ENCODE data around the gene CRYBG3. TPM values are rescaled to one million over a fixed set of nuclear protein-coding genes. Genes with fewer than 3 reads are reported as not detected.

CRYBG3 gene
- total and polyA plus RNA-seq, 4 donors = 1.1 to 9.5 (median 2.5) TPM

DNA sequence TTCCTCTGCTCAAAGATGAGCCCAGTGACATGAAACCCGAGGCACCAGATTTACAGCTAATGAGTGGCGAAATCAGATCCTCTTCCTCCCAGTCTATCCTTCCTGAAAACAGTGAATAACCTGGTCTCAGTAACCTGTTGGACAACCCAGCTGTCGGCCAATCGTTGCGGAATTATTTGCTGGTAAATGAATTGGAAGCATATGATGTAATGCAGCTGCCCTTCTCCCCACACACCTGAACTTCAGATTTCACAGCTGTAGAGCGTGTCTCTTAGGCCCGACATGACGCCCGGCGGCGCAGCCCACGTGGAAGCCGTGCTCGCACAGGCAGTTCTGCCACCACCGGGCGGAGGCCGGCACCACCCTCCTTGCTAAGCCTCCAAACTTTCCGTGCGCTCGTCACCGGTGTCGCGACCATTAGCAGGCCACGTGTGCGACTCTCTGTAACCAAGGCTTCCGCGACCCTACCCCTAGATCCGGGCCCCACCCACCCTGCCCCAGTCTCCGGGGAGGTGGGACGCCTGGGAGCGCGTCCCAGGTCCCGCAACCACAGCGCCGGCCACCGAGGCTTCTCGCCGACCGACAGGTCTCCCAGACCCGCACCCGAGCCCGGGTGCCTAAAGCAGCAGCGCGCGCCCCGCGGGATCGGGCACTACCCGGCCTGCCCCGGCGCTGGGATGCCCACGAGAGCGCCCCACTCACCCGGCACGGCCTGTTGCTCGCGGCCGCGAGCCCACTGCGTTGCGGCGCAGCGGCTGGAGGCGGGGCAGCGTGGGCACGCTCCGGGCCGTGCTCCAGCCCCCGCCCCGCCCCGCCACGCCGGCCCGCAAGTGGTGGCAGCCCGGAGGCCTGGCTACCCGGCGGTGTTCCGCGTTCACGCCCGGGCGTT lies 150.1 kb downstream of the CRYBG3 start, which contains the start of gene RIOX2:
RIOX2 (minus strand) TSS at position 753 of the 889 bp plus-strand sequence. CDS start 4,838 bp downstream, outside the sequence.
- Histone ChIP-seq H3K4me1 (ENCODE audit: control insufficient read depth in 4 of 4, insufficient read depth in 4 of 4, low read length in 3 of 4) (peaks cover 0 to 20% (median 4%) of the 10 kb centered on the region in 4 donors), H3K36me3 (ENCODE audit: control insufficient read depth in 4 of 4, insufficient read depth in 3 of 4, low read depth in 1 of 4, low read length in 3 of 4) (peaks cover 0 to under 1% (median 0%) of the 10 kb centered on the region in 4 donors), H3K27ac (ENCODE audit: low read depth in 1 of 2, low read length in 2 of 2) (peak within 1 kb of the TSS; percentile 67 to 89), H3K27me3 (ENCODE audit: control insufficient read depth in 4 of 4, insufficient read depth in 4 of 4, low read length in 3 of 4) (no peaks in the 10 kb centered on the region), H3K9me3 (ENCODE audit: control insufficient read depth in 4 of 4, low read length in 3 of 4) (no peaks in the 10 kb centered on the region), H3K4me3 (ENCODE audit: low read depth in 1 of 3, low read length in 3 of 3) (peak within 1 kb of the TSS; percentile 70 to 93 (median 75)), H3K9ac (ENCODE audit: low read depth in 1 of 2, low read length in 2 of 2) (peak within 1 kb of the TSS; percentile 78 to 79)
- under 1% methylated on average over 82 of the region's 82 CpGs for WGBS
- peak; percentile 63 for DNase-seq (ENCODE audit: low spot score)
- TF ChIP-seq, protein P1, sequence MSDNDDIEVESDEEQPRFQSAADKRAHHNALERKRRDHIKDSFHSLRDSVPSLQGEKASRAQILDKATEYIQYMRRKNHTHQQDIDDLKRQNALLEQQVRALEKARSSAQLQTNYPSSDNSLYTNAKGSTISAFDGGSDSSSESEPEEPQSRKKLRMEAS (IDR thresholded peaks at IDR 0.05) = peak; percentile 83
- TF ChIP-seq, protein P2, sequence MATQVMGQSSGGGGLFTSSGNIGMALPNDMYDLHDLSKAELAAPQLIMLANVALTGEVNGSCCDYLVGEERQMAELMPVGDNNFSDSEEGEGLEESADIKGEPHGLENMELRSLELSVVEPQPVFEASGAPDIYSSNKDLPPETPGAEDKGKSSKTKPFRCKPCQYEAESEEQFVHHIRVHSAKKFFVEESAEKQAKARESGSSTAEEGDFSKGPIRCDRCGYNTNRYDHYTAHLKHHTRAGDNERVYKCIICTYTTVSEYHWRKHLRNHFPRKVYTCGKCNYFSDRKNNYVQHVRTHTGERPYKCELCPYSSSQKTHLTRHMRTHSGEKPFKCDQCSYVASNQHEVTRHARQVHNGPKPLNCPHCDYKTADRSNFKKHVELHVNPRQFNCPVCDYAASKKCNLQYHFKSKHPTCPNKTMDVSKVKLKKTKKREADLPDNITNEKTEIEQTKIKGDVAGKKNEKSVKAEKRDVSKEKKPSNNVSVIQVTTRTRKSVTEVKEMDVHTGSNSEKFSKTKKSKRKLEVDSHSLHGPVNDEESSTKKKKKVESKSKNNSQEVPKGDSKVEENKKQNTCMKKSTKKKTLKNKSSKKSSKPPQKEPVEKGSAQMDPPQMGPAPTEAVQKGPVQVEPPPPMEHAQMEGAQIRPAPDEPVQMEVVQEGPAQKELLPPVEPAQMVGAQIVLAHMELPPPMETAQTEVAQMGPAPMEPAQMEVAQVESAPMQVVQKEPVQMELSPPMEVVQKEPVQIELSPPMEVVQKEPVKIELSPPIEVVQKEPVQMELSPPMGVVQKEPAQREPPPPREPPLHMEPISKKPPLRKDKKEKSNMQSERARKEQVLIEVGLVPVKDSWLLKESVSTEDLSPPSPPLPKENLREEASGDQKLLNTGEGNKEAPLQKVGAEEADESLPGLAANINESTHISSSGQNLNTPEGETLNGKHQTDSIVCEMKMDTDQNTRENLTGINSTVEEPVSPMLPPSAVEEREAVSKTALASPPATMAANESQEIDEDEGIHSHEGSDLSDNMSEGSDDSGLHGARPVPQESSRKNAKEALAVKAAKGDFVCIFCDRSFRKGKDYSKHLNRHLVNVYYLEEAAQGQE (IDR thresholded peaks at IDR 0.05) = no peak
- TF ChIP-seq HNF4A (conservative IDR thresholded peaks at IDR 0.05) (peak; percentile 18 to 26), HNF4G (IDR thresholded peaks at IDR 0.05) (no peak), EGR1 (IDR thresholded peaks at IDR 0.05; ENCODE audit: low read depth in 2 of 2) (no peak), RXRA (IDR thresholded peaks at IDR 0.05) (peak in 1 of 2 donors; percentile 15), YY1 (IDR thresholded peaks at IDR 0.05) (peak; percentile 55), SP1 (IDR thresholded peaks at IDR 0.05) (peak; percentile 32), RAD21 (IDR thresholded peaks at IDR 0.05) (peak; percentile 5 to 13)
- TF ChIP-seq, protein P3, sequence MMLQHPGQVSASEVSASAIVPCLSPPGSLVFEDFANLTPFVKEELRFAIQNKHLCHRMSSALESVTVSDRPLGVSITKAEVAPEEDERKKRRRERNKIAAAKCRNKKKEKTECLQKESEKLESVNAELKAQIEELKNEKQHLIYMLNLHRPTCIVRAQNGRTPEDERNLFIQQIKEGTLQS (IDR thresholded peaks at IDR 0.05) = no peak

DNA sequence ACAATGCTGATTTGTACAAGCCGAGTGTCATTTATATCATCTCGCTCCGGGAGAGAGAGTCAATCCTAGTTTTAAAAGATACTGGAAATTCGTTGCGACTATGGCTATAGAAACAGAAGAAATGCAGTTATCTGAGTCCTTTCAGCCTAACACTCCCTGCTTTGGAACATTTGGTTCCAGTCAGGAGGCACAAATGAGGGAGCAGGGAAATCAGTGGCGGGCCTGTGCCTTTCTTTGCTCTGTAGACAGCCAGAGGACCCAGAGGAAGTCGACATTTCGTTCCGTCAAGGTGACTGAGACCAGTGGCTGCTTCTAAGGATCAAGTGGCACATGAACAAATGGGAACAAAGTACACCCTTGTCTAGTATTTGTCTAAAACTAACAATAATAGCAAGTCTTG lies 151.2 kb downstream of the CRYBG3 start:
- no peaks in the 10 kb centered on the region for H3K36me3 ChIP-seq (ENCODE audit: control insufficient read depth in 4 of 4, insufficient read depth in 3 of 4, low read depth in 1 of 4, low read length in 3 of 4)
- H3K27me3 ChIP-seq (ENCODE audit: control insufficient read depth in 4 of 4, insufficient read depth in 4 of 4, low read length in 3 of 4) = no peaks in the 10 kb centered on the region
- no peak overlapping the region for H3K27ac ChIP-seq (ENCODE audit: low read depth in 1 of 2, low read length in 2 of 2)
- no peak overlapping the region for H3K4me3 ChIP-seq (ENCODE audit: low read depth in 1 of 3, low read length in 3 of 3)
- DNase-seq (ENCODE audit: low spot score) = no peak
- no peaks in the 10 kb centered on the region for H3K9me3 ChIP-seq (ENCODE audit: control insufficient read depth in 4 of 4, low read length in 3 of 4)
- peaks cover 0 to 16% (median 4%) of the 10 kb centered on the region in 4 donors for H3K4me1 ChIP-seq (ENCODE audit: control insufficient read depth in 4 of 4, insufficient read depth in 4 of 4, low read length in 3 of 4)
- no peak overlapping the region for H3K9ac ChIP-seq (ENCODE audit: low read depth in 1 of 2, low read length in 2 of 2)
- WGBS = 98% methylated on average over 9 of the region's 9 CpGs
- TF ChIP-seq FOXA1 (IDR thresholded peaks at IDR 0.05) = no peak
- no peak for TF ChIP-seq RXRA (IDR thresholded peaks at IDR 0.05)
- TF ChIP-seq FOXA2 (IDR thresholded peaks at IDR 0.05) = no peak
- TF ChIP-seq TAF1 (conservative IDR thresholded peaks at IDR 0.05) = no peak
- TF ChIP-seq, protein P1 (IDR thresholded peaks at IDR 0.05) = no peak
- TF ChIP-seq, protein P4, sequence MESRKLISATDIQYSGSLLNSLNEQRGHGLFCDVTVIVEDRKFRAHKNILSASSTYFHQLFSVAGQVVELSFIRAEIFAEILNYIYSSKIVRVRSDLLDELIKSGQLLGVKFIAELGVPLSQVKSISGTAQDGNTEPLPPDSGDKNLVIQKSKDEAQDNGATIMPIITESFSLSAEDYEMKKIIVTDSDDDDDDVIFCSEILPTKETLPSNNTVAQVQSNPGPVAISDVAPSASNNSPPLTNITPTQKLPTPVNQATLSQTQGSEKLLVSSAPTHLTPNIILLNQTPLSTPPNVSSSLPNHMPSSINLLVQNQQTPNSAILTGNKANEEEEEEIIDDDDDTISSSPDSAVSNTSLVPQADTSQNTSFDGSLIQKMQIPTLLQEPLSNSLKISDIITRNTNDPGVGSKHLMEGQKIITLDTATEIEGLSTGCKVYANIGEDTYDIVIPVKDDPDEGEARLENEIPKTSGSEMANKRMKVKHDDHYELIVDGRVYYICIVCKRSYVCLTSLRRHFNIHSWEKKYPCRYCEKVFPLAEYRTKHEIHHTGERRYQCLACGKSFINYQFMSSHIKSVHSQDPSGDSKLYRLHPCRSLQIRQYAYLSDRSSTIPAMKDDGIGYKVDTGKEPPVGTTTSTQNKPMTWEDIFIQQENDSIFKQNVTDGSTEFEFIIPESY (IDR thresholded peaks at IDR 0.05) = no peak
- TF ChIP-seq SP1 (IDR thresholded peaks at IDR 0.05) = no peak
- TF ChIP-seq HNF4G (IDR thresholded peaks at IDR 0.05) = no peak
- TF ChIP-seq, protein P2 (IDR thresholded peaks at IDR 0.05) = no peak
- no peak for TF ChIP-seq EGR1 (IDR thresholded peaks at IDR 0.05; ENCODE audit: low read depth in 2 of 2)
- TF ChIP-seq NR2F2 (IDR thresholded peaks at IDR 0.05) = no peak
- TF ChIP-seq, protein P3 (IDR thresholded peaks at IDR 0.05) = no peak
- TF ChIP-seq, protein P5, sequence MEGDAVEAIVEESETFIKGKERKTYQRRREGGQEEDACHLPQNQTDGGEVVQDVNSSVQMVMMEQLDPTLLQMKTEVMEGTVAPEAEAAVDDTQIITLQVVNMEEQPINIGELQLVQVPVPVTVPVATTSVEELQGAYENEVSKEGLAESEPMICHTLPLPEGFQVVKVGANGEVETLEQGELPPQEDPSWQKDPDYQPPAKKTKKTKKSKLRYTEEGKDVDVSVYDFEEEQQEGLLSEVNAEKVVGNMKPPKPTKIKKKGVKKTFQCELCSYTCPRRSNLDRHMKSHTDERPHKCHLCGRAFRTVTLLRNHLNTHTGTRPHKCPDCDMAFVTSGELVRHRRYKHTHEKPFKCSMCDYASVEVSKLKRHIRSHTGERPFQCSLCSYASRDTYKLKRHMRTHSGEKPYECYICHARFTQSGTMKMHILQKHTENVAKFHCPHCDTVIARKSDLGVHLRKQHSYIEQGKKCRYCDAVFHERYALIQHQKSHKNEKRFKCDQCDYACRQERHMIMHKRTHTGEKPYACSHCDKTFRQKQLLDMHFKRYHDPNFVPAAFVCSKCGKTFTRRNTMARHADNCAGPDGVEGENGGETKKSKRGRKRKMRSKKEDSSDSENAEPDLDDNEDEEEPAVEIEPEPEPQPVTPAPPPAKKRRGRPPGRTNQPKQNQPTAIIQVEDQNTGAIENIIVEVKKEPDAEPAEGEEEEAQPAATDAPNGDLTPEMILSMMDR (IDR thresholded peaks at IDR 0.05; ENCODE audit: low read depth, low read length, missing input control) = no peak
- TF ChIP-seq HNF4A (conservative IDR thresholded peaks at IDR 0.05) = no peak
- no peak for TF ChIP-seq YY1 (IDR thresholded peaks at IDR 0.05)
- TF ChIP-seq GABPA (IDR thresholded peaks at IDR 0.05 in 1 of 2, conservative IDR thresholded peaks at IDR 0.05 in 1 of 2) = no peak
